NCI-H524 treated with DMSO at 0.1 percent for 48 hours (cell line): ENCODE results near the gene LPP.
"Not testable (repeated sequence)": the region's sequence is repeated elsewhere in the genome, so short reads cannot be mapped to it uniquely, and the experiment has no call there.

Source experiments
- DNase-seq: peaks from one replicate; lab custom pipeline; 2025; lab: John Stamatoyannopoulos, UW

The LPP gene

GRCh38 chr3:188680189-188680588 lies 526.2 kb downstream of the LPP start:
- DNase-seq: no peak

GRCh38 chr3:188680605-188681004 lies 526.6 kb downstream of the LPP start:
- no peak for DNase-seq

GRCh38 chr3:188682316-188682715 lies 528.4 kb downstream of the LPP start:
- no peak for DNase-seq

GRCh38 chr3:188683032-188683521 lies 529.1 kb downstream of the LPP start:
- no peak for DNase-seq

GRCh38 chr3:188684276-188684675 lies 530.3 kb downstream of the LPP start:
- DNase-seq: no peak

DNA sequence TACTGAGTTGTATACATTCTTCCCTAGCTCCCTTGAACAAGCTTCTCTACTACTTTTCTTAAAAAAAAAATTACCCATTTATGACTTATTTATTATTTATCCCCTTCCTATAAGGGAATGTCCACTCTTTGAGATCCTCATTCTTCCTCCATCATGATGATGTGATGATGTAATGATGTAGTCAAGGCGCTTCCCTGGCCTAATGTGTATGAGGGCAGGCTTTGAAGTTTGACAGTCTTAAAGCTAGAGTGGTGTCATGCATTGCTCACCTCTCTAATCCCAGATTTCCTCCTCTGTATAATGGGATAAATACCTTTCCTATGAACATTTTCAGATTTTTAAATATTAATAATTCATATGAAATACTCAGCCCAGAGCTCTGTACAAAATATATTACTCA lies 531.8 kb downstream of the LPP start:
- no peak for DNase-seq

DNA sequence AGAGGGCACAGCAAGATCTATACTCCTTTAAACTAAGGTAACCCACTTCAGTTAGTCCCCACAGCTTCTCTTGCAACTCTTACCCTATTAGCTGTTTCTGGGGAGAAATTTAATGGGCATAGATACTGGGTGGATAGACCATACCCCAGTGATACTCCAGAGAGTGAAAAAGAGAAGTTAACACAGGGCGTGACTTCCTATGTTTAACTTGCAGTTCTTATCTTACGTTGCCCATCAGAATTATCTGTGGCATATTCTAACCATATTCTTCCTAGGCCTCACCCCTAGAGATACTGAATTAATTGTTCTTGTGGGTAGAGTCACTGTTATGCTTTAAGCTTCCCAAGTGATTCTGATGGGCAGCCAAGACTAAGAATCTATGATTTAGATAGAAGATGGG lies 532.4 kb downstream of the LPP start:
- DNase-seq: no peak

DNA sequence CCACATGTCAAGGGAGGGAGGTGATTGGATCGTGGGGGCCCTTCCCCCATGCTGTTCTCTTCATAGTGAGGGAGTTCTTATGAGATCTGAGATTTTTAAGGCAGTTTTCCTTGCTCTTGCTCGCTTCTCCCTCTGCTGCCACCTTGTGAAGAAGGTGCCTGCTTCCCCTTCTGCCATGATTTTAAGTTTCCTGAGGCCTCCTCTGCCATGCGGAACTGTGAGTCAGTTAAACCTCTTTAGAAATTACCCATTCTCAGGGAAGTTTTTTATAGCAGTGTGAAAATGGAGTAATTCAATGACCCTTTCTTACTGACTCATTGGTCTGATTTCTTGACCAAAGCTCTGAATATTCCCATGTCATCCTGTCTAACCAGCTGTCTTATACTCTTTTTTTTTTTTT lies 533.4 kb downstream of the LPP start:
- no peak for DNase-seq

- DNase-seq: no peak
Measured at GRCh38 chr3:188689101-188689574, 535.2 kb downstream of the LPP start.

- no peak for DNase-seq
Measured at GRCh38 chr3:188690064-188690463, 536.1 kb downstream of the LPP start.

GRCh38 chr3:188691004-188691403 lies 537.0 kb downstream of the LPP start:
- DNase-seq: no peak

GRCh38 chr3:188691665-188692064 lies 537.7 kb downstream of the LPP start:
- no peak for DNase-seq

DNA sequence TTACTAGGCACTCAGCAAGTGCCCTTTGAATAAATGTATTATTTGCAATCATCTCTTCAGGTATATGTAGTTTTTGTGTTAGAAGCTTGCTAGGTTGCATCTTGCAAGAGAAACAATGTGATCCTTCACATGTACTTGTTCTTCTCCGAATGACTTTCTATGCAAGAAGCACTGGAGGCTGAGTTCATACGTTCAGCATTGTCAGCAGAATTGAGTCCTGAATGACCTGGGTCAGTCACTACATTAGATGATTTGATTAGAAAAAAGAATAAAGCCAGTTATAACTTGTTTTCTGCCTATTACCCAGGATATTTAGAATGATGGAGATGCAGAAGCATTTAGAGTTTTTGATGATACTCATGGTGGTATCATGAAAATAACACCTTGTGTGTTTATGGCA lies 538.7 kb downstream of the LPP start:
- DNase-seq: no peak

GRCh38 chr3:188693435-188693834 lies 539.5 kb downstream of the LPP start:
- no peak for DNase-seq

DNA sequence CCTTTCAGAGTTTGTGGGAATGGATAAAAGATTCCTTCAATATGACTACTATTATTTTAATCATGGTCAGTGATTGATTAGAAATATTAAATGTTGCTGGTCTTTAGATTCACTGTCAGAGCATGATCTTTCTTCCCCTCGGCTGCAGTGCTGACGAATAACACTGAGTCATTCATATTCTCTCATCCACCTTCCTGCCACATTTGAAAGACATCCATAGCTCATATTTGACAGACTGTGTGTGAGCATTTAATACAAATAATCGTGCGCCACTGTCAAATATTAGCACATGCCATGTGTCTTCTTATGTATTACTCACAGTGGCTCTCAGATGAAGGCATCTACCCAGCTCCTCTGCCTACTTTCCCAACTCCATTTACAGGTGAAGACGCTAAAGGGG lies 541.3 kb downstream of the LPP start:
- DNase-seq: no peak

DNA sequence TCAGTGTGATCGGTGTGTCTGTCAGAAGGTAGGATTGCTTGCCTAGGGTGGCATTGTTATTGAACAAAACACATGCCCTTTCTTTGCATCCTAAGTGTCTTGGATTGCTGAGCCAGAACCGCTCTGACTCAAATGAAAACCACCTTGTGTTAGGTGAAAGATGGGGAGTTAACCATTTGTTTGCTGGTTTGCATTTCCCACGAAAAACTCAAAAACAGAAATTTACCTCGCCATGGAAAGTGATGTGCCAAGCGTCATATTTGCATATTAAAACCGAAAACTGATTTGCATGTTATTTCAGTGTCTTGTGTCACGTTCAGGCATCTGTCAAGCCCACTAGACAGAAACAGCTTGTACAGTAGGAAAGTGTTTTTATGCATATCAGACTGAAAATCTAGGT lies 543.2 kb downstream of the LPP start:
- no peak for DNase-seq

DNA sequence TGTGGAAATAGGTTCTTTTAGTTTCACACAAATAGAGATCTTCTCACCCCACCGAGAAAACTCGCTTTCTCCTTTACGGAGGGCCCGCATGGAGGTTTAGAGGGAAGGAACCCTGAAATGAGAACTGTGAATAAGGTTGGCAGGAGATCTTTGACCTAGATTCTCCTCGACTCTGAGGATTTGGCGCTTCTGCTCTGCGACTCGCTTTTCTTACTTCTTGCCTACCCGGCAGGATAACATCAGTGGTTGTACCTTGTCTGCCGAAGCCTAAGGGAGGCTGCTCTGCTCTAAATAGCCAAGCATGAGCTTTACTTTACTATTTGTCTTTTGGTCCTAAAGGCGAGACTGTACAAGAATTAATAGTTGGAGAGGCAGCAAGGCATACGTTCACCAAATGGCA lies 544.5 kb downstream of the LPP start:
- no peak for DNase-seq

DNA sequence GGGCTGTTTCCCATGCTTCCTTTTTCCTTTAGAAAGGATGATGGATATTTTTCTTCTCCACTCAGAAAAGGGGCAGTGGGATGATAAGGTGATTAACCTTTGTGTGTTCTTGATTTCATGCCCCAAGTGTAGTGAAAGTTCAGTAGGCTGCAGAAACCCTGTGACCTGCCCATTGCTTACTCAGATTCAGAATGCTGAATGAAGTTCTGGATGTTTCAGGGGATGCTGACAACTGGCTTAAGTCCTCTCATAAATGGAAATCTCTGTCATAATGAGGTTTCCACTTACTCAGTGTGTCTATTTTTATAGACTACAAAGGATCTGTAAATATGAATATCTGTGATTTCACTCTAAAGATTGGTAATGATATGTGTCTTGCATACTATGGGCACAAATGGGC lies 546.5 kb downstream of the LPP start:
- no peak for DNase-seq

- no peak for DNase-seq
Measured at GRCh38 chr3:188700918-188701317, 547.0 kb downstream of the LPP start.

- DNase-seq: no peak
Measured at GRCh38 chr3:188701485-188701969, 547.6 kb downstream of the LPP start.

DNA sequence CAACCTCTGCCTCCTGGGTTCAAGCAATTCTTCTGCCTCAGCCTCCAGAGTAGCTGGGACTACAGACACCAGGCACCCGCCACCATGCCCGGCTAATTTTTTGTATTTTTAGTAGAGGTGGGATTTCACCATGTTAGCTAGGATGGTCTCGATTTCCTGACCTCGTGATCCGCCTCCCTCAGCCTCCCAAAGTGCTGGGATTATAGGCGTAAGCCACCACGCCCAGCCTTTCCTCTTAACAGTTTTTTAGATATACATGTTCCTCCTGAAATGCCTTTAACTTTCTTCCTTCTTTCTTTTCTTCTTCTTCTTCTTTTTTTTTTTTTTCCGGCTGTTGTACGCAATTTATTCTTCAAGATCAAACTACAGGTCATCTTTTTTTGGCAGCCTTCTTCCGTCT lies 548.1 kb downstream of the LPP start:
- DNase-seq: not testable (repeated sequence)

- no peak for DNase-seq
Measured at GRCh38 chr3:188706176-188706575, 552.2 kb downstream of the LPP start.

DNA sequence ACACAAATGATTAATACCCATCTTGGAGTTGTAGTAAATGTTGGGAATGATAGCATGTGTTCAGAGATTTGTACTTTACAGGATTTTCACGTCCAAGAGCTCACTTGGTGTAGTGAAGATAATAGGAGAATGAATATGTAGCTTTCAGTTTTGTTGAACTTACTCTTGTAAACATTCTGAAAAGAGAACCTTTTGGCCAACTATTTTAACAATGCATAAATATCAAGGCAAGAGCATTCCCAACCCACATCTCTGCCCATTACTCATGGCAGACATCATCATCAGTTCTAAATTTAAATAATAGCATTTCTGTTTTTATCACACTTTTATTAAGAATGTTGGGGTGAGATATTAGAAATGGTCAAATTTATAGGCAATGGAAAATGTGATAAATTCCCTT lies 552.6 kb downstream of the LPP start:
- DNase-seq: no peak

DNA sequence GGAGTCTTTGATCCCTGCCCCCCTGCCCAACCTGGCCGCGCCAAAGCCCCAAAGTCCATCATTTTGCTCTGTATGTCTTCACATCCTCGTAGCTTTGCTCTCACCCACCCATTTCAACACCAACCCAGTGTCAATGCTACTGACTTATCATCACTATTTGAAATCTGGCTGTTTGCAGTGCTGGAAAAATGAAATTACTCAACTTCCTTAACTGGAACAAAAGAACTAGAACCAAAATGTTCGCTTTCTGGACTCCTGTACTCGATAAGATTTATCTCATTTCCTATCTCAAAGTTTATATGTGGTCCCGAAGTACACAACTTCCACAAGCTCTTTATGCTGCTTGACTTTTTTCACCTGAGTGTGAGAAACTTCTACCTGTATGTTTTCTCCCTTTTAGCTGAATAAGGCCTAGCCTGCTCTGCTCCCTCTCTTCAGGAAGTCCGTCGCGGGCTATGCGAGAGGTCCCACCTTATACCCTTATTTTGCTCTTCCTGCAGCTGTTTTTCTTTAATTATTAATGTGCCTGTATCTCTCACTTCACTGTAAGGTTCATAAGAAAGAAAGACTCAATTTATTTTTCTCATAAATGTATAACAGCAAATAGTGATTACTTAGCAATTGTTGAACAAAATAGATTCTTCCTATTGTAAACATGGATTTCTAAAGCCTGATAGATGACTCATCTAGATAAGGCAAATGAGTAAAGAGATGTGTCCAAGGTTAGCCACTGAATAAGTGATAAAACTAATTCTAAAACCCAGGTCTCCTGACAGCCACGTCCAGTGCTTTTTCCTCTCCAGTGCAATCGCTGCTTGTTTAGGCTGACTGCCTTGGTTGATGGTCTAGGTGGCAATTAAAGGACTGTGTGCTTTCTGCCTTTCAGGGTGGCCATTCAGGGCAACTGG lies 553.7 kb downstream of the LPP start:
- no peak for DNase-seq
